B cell (primary cell): Measurements from ENCODE around the gene NCMAP.

Experiments used
- EZH2 ChIP-seq: IDR thresholded peaks from 2 replicates; pipeline ENCODE4 v1.6.1; 2012; ENCODE audit warnings: borderline replicate concordance, low read depth, mild to moderate bottlenecking, moderate library complexity, low read length; ENCODE audit not compliant: insufficient read depth, poor library complexity, severe bottlenecking
- TF ChIP-seq, protein P1 (sequence below): fragments of 200-600 bp; IDR thresholded peaks from one replicate; pipeline ENCODE4 v1.8.0; 2022; ENCODE audit warnings: antibody characterized with exemption, mild to moderate bottlenecking

DNA sequence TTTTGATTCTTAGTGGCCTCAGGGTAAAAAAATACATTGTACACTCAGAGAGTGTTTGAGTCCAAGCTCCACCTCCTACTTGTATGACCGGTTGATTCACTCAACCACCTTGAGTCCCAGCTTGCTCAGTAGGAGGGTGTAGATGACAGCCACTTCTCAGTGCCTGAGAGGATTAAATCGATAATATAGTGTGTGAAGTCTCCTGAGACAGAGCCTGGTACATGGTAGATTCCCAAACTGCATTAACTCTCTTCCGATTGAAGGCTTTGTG, 38.4 kb downstream of the NCMAP start:
- TF ChIP-seq, protein P1, sequence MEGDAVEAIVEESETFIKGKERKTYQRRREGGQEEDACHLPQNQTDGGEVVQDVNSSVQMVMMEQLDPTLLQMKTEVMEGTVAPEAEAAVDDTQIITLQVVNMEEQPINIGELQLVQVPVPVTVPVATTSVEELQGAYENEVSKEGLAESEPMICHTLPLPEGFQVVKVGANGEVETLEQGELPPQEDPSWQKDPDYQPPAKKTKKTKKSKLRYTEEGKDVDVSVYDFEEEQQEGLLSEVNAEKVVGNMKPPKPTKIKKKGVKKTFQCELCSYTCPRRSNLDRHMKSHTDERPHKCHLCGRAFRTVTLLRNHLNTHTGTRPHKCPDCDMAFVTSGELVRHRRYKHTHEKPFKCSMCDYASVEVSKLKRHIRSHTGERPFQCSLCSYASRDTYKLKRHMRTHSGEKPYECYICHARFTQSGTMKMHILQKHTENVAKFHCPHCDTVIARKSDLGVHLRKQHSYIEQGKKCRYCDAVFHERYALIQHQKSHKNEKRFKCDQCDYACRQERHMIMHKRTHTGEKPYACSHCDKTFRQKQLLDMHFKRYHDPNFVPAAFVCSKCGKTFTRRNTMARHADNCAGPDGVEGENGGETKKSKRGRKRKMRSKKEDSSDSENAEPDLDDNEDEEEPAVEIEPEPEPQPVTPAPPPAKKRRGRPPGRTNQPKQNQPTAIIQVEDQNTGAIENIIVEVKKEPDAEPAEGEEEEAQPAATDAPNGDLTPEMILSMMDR = no peak
- TF ChIP-seq EZH2 = no peak
